ENCODE measurements around the gene NSD1.
"Not testable (repeated sequence)": the region's sequence is repeated elsewhere in the genome, so short reads cannot be mapped to it uniquely, and the experiment has no call there.

NSD1 gene

DNA sequence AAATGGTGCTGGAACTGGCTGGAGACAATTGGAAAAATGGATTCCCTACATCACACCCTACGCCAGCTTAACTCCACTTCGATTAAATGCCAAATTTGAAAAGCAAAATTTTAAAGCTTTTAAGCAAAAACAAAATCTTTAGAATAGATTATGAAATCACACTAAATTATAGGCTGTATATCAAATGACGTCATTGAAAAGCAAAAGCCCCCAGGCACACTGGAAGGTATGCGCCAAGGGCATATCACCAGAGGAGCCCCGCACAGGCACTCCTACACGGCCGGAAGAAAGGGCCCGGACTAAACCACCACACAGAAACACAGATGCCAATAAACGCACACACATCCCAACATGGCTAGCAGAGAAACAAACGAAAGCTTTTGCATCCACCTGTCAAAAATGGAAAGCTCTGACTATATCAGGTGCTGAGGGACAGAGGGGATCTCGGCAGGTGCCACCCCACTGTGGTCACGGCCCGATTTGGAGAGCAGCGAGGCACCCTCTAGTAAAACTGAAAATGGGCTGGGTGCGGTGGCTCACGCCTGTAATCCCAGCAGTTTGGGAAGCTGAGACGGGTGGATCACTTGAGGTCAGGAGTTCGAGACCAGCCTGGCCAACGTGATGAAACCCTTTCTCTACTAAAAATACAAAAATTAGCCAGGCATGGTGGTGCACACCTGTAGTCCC lies 195.1 kb downstream of the NSD1 start:
- DNase-seq (ENCODE audit: low spot score), result no peak

DNA sequence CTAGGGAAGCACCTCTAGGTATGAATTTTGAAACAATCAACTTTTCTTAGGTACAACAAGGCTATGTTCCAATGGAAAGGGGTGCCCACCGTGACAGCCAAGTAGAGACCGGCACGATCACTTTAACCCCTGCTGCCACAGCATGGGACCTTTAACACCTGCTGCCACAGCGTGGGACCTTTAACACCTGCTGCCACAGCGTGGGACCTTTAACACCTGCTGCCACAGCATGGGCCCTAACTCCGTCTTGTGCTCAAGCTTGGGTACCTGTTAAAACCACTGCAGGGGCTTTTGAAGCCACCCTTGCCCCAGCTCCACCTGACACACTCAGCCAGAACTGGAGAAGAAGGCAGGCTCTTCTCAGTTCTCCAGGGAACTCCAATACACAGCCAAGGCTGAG lies 196.3 kb downstream of the NSD1 start:
- no peak for DNase-seq (ENCODE audit: low spot score)

GRCh38 chr5:177330991-177331842 lies 197.6 kb downstream of the NSD1 start:
- no peak for DNase-seq (ENCODE audit: low spot score)

- no peak for DNase-seq (ENCODE audit: low spot score)
Measured at GRCh38 chr5:177332031-177332895, 198.7 kb downstream of the NSD1 start.

DNA sequence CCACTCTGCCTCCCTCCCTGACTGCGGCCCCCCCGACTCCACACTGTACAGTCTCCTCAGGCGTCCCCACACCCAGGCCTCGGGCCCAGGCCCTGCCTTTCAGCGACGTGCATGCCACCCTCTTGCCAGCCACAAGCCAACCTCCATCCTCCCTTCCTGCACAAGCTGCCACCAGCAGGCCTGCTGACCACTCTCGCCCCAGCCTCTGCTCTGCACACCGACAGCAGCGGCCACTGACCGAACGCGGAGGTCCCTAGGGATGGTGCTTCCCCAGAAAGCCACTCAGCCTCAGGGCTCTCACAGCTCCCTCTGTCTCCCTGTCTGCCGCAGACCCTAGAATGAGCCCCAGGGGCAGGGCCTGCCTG lies 199.3 kb downstream of the NSD1 start:
- no peak for DNase-seq (ENCODE audit: low spot score)

DNA sequence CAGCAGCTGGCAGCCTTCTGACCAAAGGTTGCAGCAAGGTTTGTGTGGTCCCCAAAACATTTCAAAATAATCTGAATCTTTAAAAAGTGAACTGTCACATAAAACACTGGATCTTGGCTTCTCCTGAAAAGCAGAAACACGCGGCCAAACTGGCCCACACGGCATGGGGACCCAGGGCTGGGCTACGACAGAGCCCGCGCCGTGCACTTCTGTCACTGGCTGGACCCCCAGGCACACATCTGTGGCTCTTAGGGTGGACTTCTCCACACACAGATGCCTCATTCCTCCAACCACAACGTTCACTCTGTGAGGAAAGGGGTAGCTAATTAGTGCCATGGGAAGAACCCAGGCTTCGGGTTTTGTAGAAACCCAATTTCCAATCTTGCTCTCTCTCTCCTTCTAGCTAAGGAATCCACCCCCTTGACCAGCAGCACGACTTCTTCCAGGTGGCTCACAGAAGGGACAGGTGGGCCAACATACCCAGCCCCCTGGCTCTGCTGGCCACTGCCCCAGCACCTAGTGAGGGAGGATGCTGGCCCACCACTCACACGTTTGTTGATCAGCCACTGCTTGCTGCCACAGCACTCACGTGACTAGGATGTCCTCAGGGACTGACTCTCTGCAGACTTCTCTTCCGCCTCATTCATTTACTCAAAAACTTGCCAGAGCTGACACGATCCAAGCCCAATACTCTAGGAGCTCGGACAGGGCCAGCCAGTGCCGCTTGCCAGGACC lies 200.0 kb downstream of the NSD1 start:
- no peak for DNase-seq (ENCODE audit: low spot score)

- DNase-seq (ENCODE audit: low spot score), result no peak
Measured at GRCh38 chr5:177334155-177334551, 200.6 kb downstream of the NSD1 start.

GRCh38 chr5:177334781-177335700 lies 201.5 kb downstream of the NSD1 start:
- DNase-seq (ENCODE audit: low spot score), result no peak

DNA sequence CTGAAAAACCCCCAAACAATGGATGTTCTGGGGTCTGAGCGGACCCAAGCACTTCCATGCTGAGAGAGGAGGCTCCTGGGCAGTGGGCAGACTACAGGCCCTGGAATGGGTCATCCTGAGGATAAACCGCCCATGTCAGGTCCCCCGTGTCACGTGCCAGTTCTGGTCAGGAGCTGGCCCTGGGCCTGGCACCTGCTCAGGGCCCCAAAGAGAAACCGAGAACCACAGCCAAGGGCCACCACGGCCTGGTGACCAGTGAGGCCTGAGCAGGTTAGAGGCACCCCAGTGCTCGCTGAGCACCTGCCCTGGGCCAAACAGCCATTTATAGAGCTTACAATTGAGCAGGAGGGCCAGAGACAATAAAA lies 202.1 kb downstream of the NSD1 start:
- DNase-seq (ENCODE audit: low spot score), result no peak

- peak; percentile 60 for DNase-seq (ENCODE audit: low spot score)
Measured at GRCh38 chr5:177336112-177336511, 202.5 kb downstream of the NSD1 start.

- no peak for DNase-seq (ENCODE audit: low spot score)
Measured at GRCh38 chr5:177336603-177337494, 203.3 kb downstream of the NSD1 start.

GRCh38 chr5:177338251-177339106 lies 204.9 kb downstream of the NSD1 start:
- no peak for DNase-seq (ENCODE audit: low spot score)

DNA sequence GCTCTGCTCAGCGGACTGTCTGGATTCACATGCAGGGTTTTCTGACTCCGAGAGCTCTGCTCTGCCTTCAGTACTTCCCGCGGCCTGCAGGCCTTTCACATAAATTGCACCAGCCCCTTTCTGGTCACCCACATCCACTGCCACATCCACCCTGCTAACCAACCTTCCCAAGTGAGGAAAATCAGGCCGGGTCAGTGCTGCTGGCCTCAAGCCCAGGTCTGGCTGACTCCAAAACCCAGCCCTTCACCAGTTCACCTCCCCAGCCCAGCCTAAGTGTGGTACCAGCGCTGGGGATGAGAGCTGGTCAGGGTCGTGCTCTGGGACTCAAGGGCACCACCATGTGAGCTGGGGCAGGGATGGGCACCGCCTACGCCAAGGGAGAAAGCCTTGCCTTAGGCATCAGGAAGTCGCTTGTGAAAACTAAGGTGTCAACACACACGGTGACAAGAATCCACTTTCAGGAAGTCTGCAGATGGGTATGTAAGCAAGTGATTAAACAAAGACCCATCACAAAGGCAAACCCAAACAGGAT lies 205.6 kb downstream of the NSD1 start:
- DNase-seq (ENCODE audit: low spot score), result peak; percentile 14

DNA sequence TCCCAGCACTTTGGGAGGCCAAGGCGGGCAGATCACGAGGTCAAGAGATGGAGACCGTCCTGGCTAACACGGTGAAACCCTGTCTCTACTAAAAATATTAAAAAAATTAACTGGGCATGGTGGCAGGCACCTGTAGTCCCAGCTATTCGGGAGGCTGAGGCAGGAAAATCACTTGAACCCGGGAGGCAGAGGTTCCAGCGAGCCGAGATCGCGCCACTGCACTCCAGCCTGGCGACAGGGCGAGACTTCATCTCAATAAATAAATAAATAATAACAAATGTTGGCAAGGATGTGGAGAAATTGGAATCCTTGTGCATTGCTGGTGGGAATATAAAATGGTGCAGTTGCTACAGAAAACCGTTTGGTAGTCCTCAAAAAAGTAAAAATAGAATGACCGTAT lies 209.4 kb downstream of the NSD1 start:
- not testable (repeated sequence) for DNase-seq (ENCODE audit: low spot score)

- no peak for DNase-seq (ENCODE audit: low spot score)
Measured at GRCh38 chr5:177343777-177344176, 210.2 kb downstream of the NSD1 start.

DNA sequence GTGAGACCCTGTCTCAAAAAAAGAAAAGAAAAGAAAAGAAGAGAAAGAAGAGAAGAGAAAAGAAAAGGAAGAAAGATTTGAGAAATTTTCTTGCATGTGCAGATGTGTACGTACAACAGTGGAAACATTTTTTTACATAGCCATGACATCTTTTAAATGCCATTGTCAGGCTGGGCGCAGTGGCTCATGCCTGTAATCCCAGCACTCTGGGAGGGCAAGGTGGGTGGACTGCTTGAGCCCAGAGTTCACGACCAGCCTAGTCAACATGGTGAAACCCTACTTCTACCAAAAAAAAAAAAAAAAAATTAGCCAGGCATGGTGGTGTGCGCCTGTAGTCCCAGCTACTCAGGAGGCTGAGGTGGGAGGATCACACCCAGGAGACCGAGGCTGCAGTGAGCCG lies 211.3 kb downstream of the NSD1 start:
- DNase-seq (ENCODE audit: low spot score), result no peak

- no peak for DNase-seq (ENCODE audit: low spot score)
Measured at GRCh38 chr5:177346820-177347219, 213.2 kb downstream of the NSD1 start.

- DNase-seq (ENCODE audit: low spot score), result no peak
Measured at GRCh38 chr5:177347699-177348098, 214.1 kb downstream of the NSD1 start.

GRCh38 chr5:177349362-177349647 lies 215.7 kb downstream of the NSD1 start:
- DNase-seq (ENCODE audit: low spot score), result no peak

Measured in kidney tubule cell (primary cell).